ENCODE results near the gene PILRA. TPM values are rescaled to one million over a fixed set of nuclear protein-coding genes. Genes with fewer than 3 reads are reported as not detected.
"Not testable (repeated sequence)": the region's sequence is repeated elsewhere in the genome, so short reads cannot be mapped to it uniquely, and the experiment has no call there.

Gene PILRA
- polyA plus RNA-seq, 1 of the 3 experiments (the other 2 are of a cell fraction): 0.89 TPM

DNA sequence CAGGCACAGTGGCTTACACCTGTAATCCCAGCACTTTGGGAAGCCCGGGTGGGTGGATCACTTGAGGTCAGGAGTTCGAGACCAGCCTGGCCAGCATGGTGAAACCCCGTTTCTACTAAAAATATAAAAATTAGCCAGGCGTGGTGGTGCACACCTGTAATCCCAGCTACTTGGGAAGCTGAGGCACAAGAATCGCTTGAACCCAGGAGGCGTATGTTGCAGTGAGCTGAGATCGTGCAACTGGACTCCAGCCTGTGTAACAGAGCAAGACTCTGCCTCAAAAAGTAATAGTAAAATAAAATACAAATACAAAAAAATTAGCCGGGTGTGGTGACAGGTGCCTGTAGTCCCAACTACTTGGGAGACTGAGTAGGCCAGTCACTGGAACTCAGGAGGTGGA is 65.4 kb downstream of the PILRA start:
- H2AFZ ChIP-seq (ENCODE audit: low read depth); H3K9me3 ChIP-seq; H3K4me3 ChIP-seq (ENCODE audit: low read depth in 2 of 2, low read length in 1 of 2); H3K9me2 ChIP-seq; H4K20me1 ChIP-seq (ENCODE audit: insufficient read depth); H3K9ac ChIP-seq; H3K4me2 ChIP-seq; DNase-seq; H3K27ac ChIP-seq (ENCODE audit: low read depth in 2 of 2, low read length in 1 of 2); H3K27me3 ChIP-seq (ENCODE audit: insufficient read depth); POLR2A ChIA-PET: not testable (repeated sequence)
- CTCF ChIA-PET: interaction anchor here (0.7 to 3.0 kb wide), 4 partner anchors 12 to 310 kb away, joined by 3 to 21 read pairs (median 8); no protein-coding TSS in a partner anchor
- H3K79me2 ChIP-seq (ENCODE audit: insufficient read depth): peaks cover 22% of the 10 kb centered on the region
- H3K36me3 ChIP-seq (replicated peaks in 1 of 2; ENCODE audit: control insufficient read depth in 1 of 2, insufficient read depth in 2 of 2, low read length in 1 of 2): peaks cover 14 to 16% of the 10 kb centered on the region in 2 experiments
- peaks cover 6 to 16% of the 10 kb centered on the region in 2 experiments; a peak in 3 of 4 replicates for H3K4me1 ChIP-seq (ENCODE audit: control insufficient read depth in 1 of 2, insufficient read depth in 2 of 2, low read depth in 1 of 2, low read length in 1 of 2)
- H3F3A ChIP-seq (replicated peaks; ENCODE audit: insufficient read depth): peaks cover 37% of the 10 kb centered on the region
- 91% methylated on average over 8 of the region's 8 CpGs for WGBS (ENCODE audit: low lambda C conversion rate)

DNA sequence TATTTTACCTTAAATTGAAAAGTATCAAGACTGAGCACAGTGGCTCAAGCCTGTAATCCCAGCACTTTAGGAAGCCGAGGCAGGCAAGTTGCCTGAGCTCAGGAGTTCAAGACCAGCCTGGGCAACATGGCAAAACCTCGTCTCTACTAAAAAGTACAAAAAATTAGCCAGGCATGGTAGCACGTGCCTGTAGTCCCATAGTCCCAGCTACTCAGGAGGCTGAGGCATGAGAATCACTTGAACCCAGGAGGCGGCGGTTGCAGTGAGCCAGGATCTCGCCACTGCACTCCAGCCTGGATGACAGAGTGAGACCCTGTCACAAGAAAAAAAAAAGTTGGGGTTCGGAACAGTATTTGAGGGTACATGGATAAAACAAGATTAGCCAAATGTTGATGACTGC is 66.0 kb downstream of the PILRA start:
- CTCF ChIA-PET: interaction anchor here (1.0 to 3.0 kb wide), 3 partner anchors 11 to 311 kb away, joined by 4 to 21 read pairs (median 4); no protein-coding TSS in a partner anchor
- peak overlapping the region in 1 of 2 experiments; percentile 58; a peak in 2 of 4 replicates for H3K27ac ChIP-seq (ENCODE audit: low read depth in 2 of 2, low read length in 1 of 2)

DNA sequence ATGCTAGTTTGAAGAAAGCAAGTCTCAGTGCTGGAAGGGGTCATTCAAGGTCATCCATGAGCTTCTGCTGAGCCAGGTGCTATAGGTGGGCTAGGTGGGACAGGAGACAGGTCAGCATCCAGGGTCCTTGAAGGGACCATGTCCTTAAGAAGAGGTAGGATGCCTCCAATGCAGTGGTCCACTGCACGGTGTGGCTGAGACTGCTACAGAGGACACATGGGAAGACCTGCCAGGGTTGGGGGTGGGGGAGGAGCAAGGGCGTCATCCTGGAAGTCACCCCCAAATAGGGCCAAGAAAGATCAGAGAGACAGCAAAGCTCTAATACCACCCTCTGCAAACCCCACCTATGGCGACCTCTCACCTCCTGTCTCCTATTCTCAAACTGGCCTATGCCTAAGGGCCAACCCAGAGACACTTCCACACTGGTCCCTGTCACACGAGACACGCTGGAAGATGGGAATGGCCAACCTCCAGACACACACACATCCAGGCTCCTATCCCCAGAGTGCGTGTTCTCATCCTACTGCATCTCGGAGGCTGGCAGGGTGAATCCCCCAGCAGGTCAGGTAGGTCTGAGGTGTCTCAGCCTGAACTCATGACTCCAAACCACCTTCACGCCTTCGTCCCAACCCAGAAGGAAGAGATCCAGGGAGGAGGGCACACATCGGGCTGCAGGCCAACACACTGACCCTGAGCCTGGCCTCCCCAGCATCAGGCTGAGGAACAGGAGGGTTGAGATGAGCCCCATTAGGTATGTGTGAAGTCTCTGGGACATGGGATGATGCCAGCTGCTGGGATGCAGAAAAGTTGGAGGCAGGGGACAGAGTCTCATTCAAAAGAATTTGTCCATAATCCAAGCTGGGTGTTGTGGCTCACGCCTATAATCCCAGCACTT is 68.6 kb downstream of the PILRA start:
- no peak overlapping the region for H3K4me2 ChIP-seq
- no peak overlapping the region for H2AFZ ChIP-seq (ENCODE audit: low read depth)
- no peaks in the 10 kb centered on the region for H3K36me3 ChIP-seq (replicated peaks in 1 of 2; ENCODE audit: control insufficient read depth in 1 of 2, insufficient read depth in 2 of 2, low read length in 1 of 2)
- no peaks in the 10 kb centered on the region for H3K79me2 ChIP-seq (ENCODE audit: insufficient read depth)
- no peak for DNase-seq
- 86% methylated on average over 11 of the region's 11 CpGs for WGBS (ENCODE audit: low lambda C conversion rate)
- POLR2A ChIA-PET: no interaction called here
- H4K20me1 ChIP-seq (ENCODE audit: insufficient read depth): no peaks in the 10 kb centered on the region
- CTCF ChIA-PET: interaction anchor here (0.7 to 3.0 kb wide), 4 partner anchors 8 to 122 kb away, joined by 3 to 21 read pairs (median 6); no protein-coding TSS in a partner anchor
- no peaks in the 10 kb centered on the region for H3K9me2 ChIP-seq
- no peaks in the 10 kb centered on the region for H3K27me3 ChIP-seq (ENCODE audit: insufficient read depth)
- peaks cover 2 to 4% of the 10 kb centered on the region in 2 experiments; a peak in 2 of 4 replicates for H3K4me1 ChIP-seq (ENCODE audit: control insufficient read depth in 1 of 2, insufficient read depth in 2 of 2, low read depth in 1 of 2, low read length in 1 of 2)
- no peak overlapping the region for H3K4me3 ChIP-seq (ENCODE audit: low read depth in 2 of 2, low read length in 1 of 2)
- H3F3A ChIP-seq (replicated peaks; ENCODE audit: insufficient read depth): peaks cover 28% of the 10 kb centered on the region
- TF ChIP-seq SIN3A (IDR thresholded peaks at IDR 0.05; ENCODE audit: borderline replicate concordance, low read depth, low read length): no peak
- TF ChIP-seq GABPA (IDR thresholded peaks at IDR 0.05; ENCODE audit: low read depth): no peak
- TF ChIP-seq TAF1 (IDR thresholded peaks at IDR 0.05; ENCODE audit: borderline replicate concordance, low read depth, low read length): no peak
- no peak for TF ChIP-seq FOXM1 (IDR thresholded peaks at IDR 0.05; ENCODE audit: low read depth)
- no peak for TF ChIP-seq FOSL2 (IDR thresholded peaks at IDR 0.05; ENCODE audit: borderline replicate concordance, low read depth)
- TF ChIP-seq MAX (IDR thresholded peaks at IDR 0.05; ENCODE audit: low read depth): no peak
- no peak for TF ChIP-seq RAD21 (IDR thresholded peaks at IDR 0.05; ENCODE audit: low read length)
- no peak for TF ChIP-seq POLR2AphosphoS5 (IDR thresholded peaks at IDR 0.05; ENCODE audit: low read depth, low read length)
- TF ChIP-seq NRF1 (IDR thresholded peaks at IDR 0.05; ENCODE audit: low read depth, low read length): no peak
- no peak for TF ChIP-seq MEF2A (IDR thresholded peaks at IDR 0.05; ENCODE audit: borderline replicate concordance, low read depth)
- H3K9ac ChIP-seq: no peak overlapping the region
- no peak overlapping the region for H3K27ac ChIP-seq (ENCODE audit: low read depth in 2 of 2, low read length in 1 of 2)
- H3K9me3 ChIP-seq: no peaks in the 10 kb centered on the region

More for the DNA sequence above, 66.0 kb downstream of the PILRA start:
- H3K9me2 ChIP-seq; DNase-seq; H3K9ac ChIP-seq; H3K4me3 ChIP-seq (ENCODE audit: low read depth in 2 of 2, low read length in 1 of 2); H3K4me2 ChIP-seq; POLR2A ChIA-PET; H3K27me3 ChIP-seq (ENCODE audit: insufficient read depth); H3K9me3 ChIP-seq; H4K20me1 ChIP-seq (ENCODE audit: insufficient read depth): not testable (repeated sequence)
- Histone ChIP-seq H3K4me1 (ENCODE audit: control insufficient read depth in 1 of 2, insufficient read depth in 2 of 2, low read depth in 1 of 2, low read length in 1 of 2) (peaks cover 6 to 12% of the 10 kb centered on the region in 2 experiments), H3F3A (replicated peaks; ENCODE audit: insufficient read depth) (peaks cover 36% of the 10 kb centered on the region), H2AFZ (ENCODE audit: low read depth) (peak overlapping the region; percentile 73), H3K79me2 (ENCODE audit: insufficient read depth) (peaks cover 16% of the 10 kb centered on the region), H3K36me3 (replicated peaks in 1 of 2; ENCODE audit: control insufficient read depth in 1 of 2, insufficient read depth in 2 of 2, low read length in 1 of 2) (peaks cover 9 to 11% of the 10 kb centered on the region in 2 experiments)
- 89% methylated on average over 7 of the region's 7 CpGs for WGBS (ENCODE audit: low lambda C conversion rate)

Data from SK-N-SH (cell line).